CD4-positive, alpha-beta T cell treated with Interleukin-15 for 1 hour (primary cell): ENCODE results near the gene ZNF263.

Experiments
- DNase-seq: peaks from one replicate; pipeline ENCODE4 v3.0.0-alpha.2; 2020

The ZNF263 gene

GRCh38 chr16:3328643-3329042 is 45.4 kb downstream of the ZNF263 start:
- DNase-seq = no peak
